HepG2 (cell line): ENCODE data around the gene KRTAP5-11. TPM values are rescaled to one million over a fixed set of nuclear protein-coding genes. Genes with fewer than 3 reads are reported as not detected.
"Not testable (repeated sequence)": the region's sequence is repeated elsewhere in the genome, so short reads cannot be mapped to it uniquely, and the experiment has no call there.

Source experiments
- ATAC-seq: fragments of 200-7000 bp; cut with Tn5 transposase; 3 replicates; pipeline ENCODE4 v1.9.1; 2020; ENCODE audit warnings: mild to moderate bottlenecking, moderate library complexity
- BruUV-seq: library from RNA; stranded (reverse); fragments of 400-500 nt; replicated peaks from 2 replicates; lab custom pipeline; 2021; lab: Mats Ljungman, UMichigan
- CTCF ChIA-PET: fragments of 300-600 bp; formaldehyde crosslinking; extraction: SDS; loops from one replicate; lab custom pipeline; 2021; ENCODE audit warnings: low total read pairs, inconsistent platforms, low intra/inter-chr PET ratio; lab: Yijun Ruan, JAX
- POLR2A ChIA-PET: fragments of 350-600 bp; sonication (Branson Sonifier 250); formaldehyde crosslinking; loops from one replicate; lab custom pipeline; 2020; ENCODE audit warnings: antibody characterized with exemption, inconsistent platforms; lab: Yijun Ruan, JAX
- DNase-seq: peaks from one replicate; pipeline ENCODE4 v3.0.0-alpha.2; 2015; ENCODE audit warnings: low spot score
- FAIRE-seq: peaks from 3 replicates; lab custom pipeline; 2011; peaks lifted over from hg19 to GRCh38; lab: Jason Lieb, UNC
- H2AFZ ChIP-seq: one replicate; pipeline ENCODE4 v1.6.1; 2011; ENCODE audit warnings: low read length, inconsistent platforms
- H3K27ac ChIP-seq: fragments of 300-600 bp; 3 replicates; pipeline ENCODE4 v1.8.0; 2011; ENCODE audit warnings: mixed run types, mild to moderate bottlenecking, mixed read lengths, low read length, inconsistent platforms; ENCODE audit not compliant: insufficient read depth; ENCODE audit errors: extremely low read length
- H3K27me3 ChIP-seq, 2 experiments: fragments of 200-600 bp in 1 of 2; 2 replicates in 1 of 2; 3 replicates in 1 of 2; pipeline versions ENCODE4 v1.6.0 to v1.8.0; 2011; ENCODE audit warnings: low read length in 2 of 2, mild to moderate bottlenecking in 2 of 2, moderate library complexity in 2 of 2, inconsistent platforms in 1 of 2; ENCODE audit not compliant: insufficient read depth in 2 of 2, control insufficient read depth in 1 of 2
- H3K36me3 ChIP-seq, 2 experiments: fragments of 200-600 bp in 1 of 2; replicated peaks in 1 of 2; 2 replicates in 1 of 2; 3 replicates in 1 of 2; pipeline versions ENCODE4 v1.5.1 to v1.8.0; 2011; ENCODE audit warnings: low read length in 2 of 2, inconsistent platforms in 1 of 2; ENCODE audit not compliant: insufficient read depth in 2 of 2, control insufficient read depth in 1 of 2
- H3K4me1 ChIP-seq: 2 replicates; pipeline ENCODE4 v1.5.1; 2012; ENCODE audit warnings: low read length, inconsistent platforms; ENCODE audit not compliant: insufficient read depth
- H3K4me2 ChIP-seq: 2 replicates; pipeline ENCODE4 v1.6.0; 2011; ENCODE audit warnings: low read depth, low read length, inconsistent platforms
- H3K4me3 ChIP-seq, 3 experiments: fragments of 200-600 bp in 1 of 3; sonication (generic), shearing (Covaris generic) in 1 of 3; replicated peaks in 1 of 3; 2 replicates each; pipeline ENCODE4 v1.5.1; 2011 to 2016; ENCODE audit warnings: low read length in 3 of 3, inconsistent platforms in 2 of 3, low read depth in 2 of 3, mild to moderate bottlenecking in 2 of 3, control low read depth in 1 of 3, mixed read lengths in 1 of 3; ENCODE audit not compliant: insufficient read depth in 1 of 3
- H3K79me2 ChIP-seq: one replicate; pipeline ENCODE4 v1.6.1; 2011; ENCODE audit warnings: low read length, inconsistent platforms; ENCODE audit not compliant: insufficient read depth
- H3K9ac ChIP-seq: 2 replicates; pipeline ENCODE4 v1.6.0; 2011; ENCODE audit warnings: mild to moderate bottlenecking, low read depth, low read length, inconsistent platforms; ENCODE audit not compliant: insufficient read depth
- H3K9me3 ChIP-seq: 2 replicates; pipeline ENCODE4 v1.5.1; 2012; ENCODE audit warnings: mild to moderate bottlenecking, low read length
- H4K20me1 ChIP-seq: 2 replicates; pipeline ENCODE4 v1.6.0; 2011; ENCODE audit warnings: inconsistent platforms, mild to moderate bottlenecking, low read length, moderate library complexity; ENCODE audit not compliant: insufficient read depth
- ARID5B ChIP-seq: IDR thresholded peaks from 2 replicates; pipeline ENCODE4 v1.4.0; 2020; ENCODE audit warnings: mild to moderate bottlenecking, missing genetic modification reagents
- ARNTL ChIP-seq: sonication (generic); formaldehyde crosslinking; IDR thresholded peaks from 2 replicates; pipeline ENCODE4 v1.4.0; 2020; ENCODE audit warnings: mild to moderate bottlenecking, missing genetic modification reagents
- FOXA3 ChIP-seq: IDR thresholded peaks from 2 replicates; pipeline ENCODE4 v1.6.1; 2016; ENCODE audit warnings: missing genetic modification reagents, missing compliant biosample characterization
- FOXP1 ChIP-seq, 2 experiments: fragments of 450-650 bp in 1 of 2; IDR thresholded peaks; 2 replicates each; pipeline ENCODE4 v1.6.1; 2017 to 2018; ENCODE audit warnings: antibody characterized with exemption in 1 of 2
- GATAD2A ChIP-seq: IDR thresholded peaks from 2 replicates; pipeline ENCODE4 v1.6.1; 2016
- LCORL ChIP-seq, 2 experiments: fragments of 450-650 bp in 1 of 2; sonication (generic) in 1 of 2; formaldehyde crosslinking in 1 of 2; IDR thresholded peaks; 2 replicates each; pipeline versions ENCODE4 v1.5.0 to v1.6.1; 2017 to 2020; ENCODE audit warnings: antibody characterized with exemption in 1 of 2, missing genetic modification reagents in 1 of 2
- RAD51 ChIP-seq: fragments of 450-650 bp; IDR thresholded peaks from 2 replicates; pipeline ENCODE4 v1.6.1; 2016; ENCODE audit warnings: borderline replicate concordance
- SALL1 ChIP-seq: sonication (generic); formaldehyde crosslinking; IDR thresholded peaks from 2 replicates; pipeline ENCODE4 v1.8.0; 2022; ENCODE audit warnings: mild to moderate bottlenecking, missing genetic modification reagents
- SAP130 ChIP-seq: IDR thresholded peaks from 2 replicates; pipeline ENCODE4 v1.6.1; 2016; ENCODE audit warnings: low read depth
- SATB2 ChIP-seq: sonication (generic); formaldehyde crosslinking; IDR thresholded peaks from 2 replicates; pipeline ENCODE4 v1.5.0; 2020; ENCODE audit warnings: missing genetic modification reagents
- SOX5 ChIP-seq: IDR thresholded peaks from 2 replicates; pipeline ENCODE4 v1.6.1; 2016; ENCODE audit warnings: borderline replicate concordance
- SOX6 ChIP-seq, 2 experiments: fragments of 450-650 bp in 1 of 2; sonication (generic) in 1 of 2; formaldehyde crosslinking in 1 of 2; IDR thresholded peaks; 2 replicates each; pipeline versions ENCODE4 v1.4.0 to v1.6.1; 2017 to 2020; ENCODE audit warnings: antibody characterized with exemption in 1 of 2, mild to moderate bottlenecking in 1 of 2, missing genetic modification reagents in 1 of 2
- WGBS: methylation state at CpG from one replicate; pipeline ENCODE4 v1.1.6; 2017; ENCODE audit warnings: low lambda C conversion rate; 5-methylcytosine and 5-hydroxymethylcytosine counted together
- in situ Hi-C: cut with HindIII; loops from 2 replicates; pipeline ENCODE4 v1.10.0; 2017; ENCODE audit warnings: low pct_unique_long_range_greater_than_20kb; ENCODE audit not compliant: extremely low pct_ligation_motif_present
- intact Hi-C: fragments of 100-400 bp; cut with micrococcal nuclease; formaldehyde crosslinking; loops from one replicate; pipeline ENCODE4 v1.10.0; 2022; ENCODE audit not compliant: unreplicated experiment
- polyA plus RNA-seq, 8 experiments: library from polyadenylated mRNA; depleted of rRNA in 3 of 8; stranded (reverse) in 7 of 8; unstranded in 1 of 8; fragments of >200 nt; fragmentation: Illumina TruSeq in 4 of 8; extraction: Trizol in 4 of 8; gene quantifications; 2 replicates each; pipeline versions ENCODE4 v1.2.1 to v1.2.3, GENCODE V29; 2011 to 2016; ENCODE audit warnings: low read depth in 4 of 8, missing spikeins in 1 of 8, mixed read lengths in 1 of 8; ENCODE audit not compliant: insufficient read depth in 1 of 8
- total RNA-seq, 5 experiments: library from RNA; depleted of rRNA; stranded (reverse); fragments of >200 nt; fragmentation: Illumina TruSeq; extraction: Trizol; gene quantifications; 2 replicates each; pipeline ENCODE4 v1.2.3, GENCODE V29; 2016; ENCODE audit warnings: low read depth in 1 of 5
- TF ChIP-seq, protein P1 (sequence below), 2 experiments: sonication (generic) in 1 of 2; formaldehyde crosslinking in 1 of 2; IDR thresholded peaks; 2 replicates each; pipeline versions ENCODE4 v1.5.1 to v1.6.1; 2011 to 2020; ENCODE audit warnings: borderline replicate concordance in 1 of 2, low read depth in 1 of 2, low read length in 1 of 2, mild to moderate bottlenecking in 1 of 2, missing genetic modification reagents in 1 of 2, moderate library complexity in 1 of 2

The KRTAP5-11 gene
- total and polyA plus RNA-seq, 2 of the 13 experiments (the other 11 are each of a cell fraction or from before 2014, with no cell fraction given) = not detected

DNA sequence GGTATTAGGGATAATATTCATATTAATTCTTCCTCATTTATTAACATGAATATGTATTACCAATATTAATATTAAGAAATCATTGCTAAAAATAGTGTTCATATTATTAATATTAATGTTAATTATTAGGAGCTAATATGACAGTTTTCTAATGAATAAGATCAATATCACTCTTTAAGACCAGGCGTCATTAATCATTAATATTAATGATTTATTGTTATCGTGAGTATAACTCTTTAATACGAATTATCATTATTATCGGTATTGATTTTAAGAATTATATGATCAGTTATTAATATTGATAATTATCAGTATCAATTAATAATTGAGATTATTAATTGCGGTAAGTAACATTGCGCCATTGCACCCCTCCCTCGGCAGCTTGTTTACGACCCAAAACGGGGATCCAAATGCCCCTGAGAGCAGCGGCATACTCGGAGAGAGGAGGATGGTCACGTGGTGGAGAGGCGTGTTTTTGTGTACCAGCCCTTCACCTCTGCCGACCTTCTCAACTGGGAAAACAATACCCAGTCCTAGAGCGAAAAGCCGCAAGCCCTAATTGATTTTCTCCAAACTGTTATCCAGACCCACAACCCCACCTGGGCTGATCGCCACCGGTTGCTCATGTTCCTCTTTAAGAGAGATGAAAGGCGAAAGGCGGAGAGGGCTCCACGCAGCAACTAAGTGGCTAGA is 28.7 kb upstream of the KRTAP5-11 start:
- DNase-seq; H3K27ac ChIP-seq; H2AFZ ChIP-seq; POLR2A ChIA-PET; H3K27me3 ChIP-seq; intact Hi-C loops; H4K20me1 ChIP-seq; H3K9ac ChIP-seq; H3K9me3 ChIP-seq; in situ Hi-C loops; FAIRE-seq; H3K79me2 ChIP-seq; ATAC-seq; H3K4me3 ChIP-seq; CTCF ChIA-PET; H3K36me3 ChIP-seq; BruUV-seq; TF ChIP-seq LCORL, FOXP1, SOX6 (IDR thresholded peaks at IDR 0.05): not testable (repeated sequence)
- Histone ChIP-seq H3K4me1 (peaks cover 31% of the 10 kb centered on the region), H3K4me2 (peak overlapping the region; percentile 23; the same call in 1 of the 2 replicates)
- 23% methylated on average over 21 of the region's 21 CpGs for WGBS
- peak; percentile 29; the same call in 1 of the 2 replicates for TF ChIP-seq FOXA3 (CRISPR knock-in tag)
- TF ChIP-seq GATAD2A (CRISPR knock-in tag) = 0 out of 2 replicates have a peak, but pooled peaks have one; percentile 9
- peak; percentile 33; the same call in 1 of the 2 replicates for TF ChIP-seq LCORL (CRISPR knock-in tag; IDR thresholded peaks at IDR 0.05)
- TF ChIP-seq ARNTL (CRISPR knock-in tag) = peak; percentile 71; the same call in 1 of the 2 replicates
- TF ChIP-seq FOXP1 (CRISPR knock-in tag; IDR thresholded peaks at IDR 0.05) = peak; percentile 55; the same call in 1 of the 2 replicates
- TF ChIP-seq SAP130 (CRISPR knock-in tag) = peak; percentile 26; the same call in 1 of the 2 replicates
- TF ChIP-seq RAD51 = peak; percentile 40; the same call in 1 of the 2 replicates
- TF ChIP-seq SOX5 (CRISPR knock-in tag) = peak; percentile 45; the same call in 1 of the 2 replicates
- peak; percentile 35; the same call in 1 of the 2 replicates for TF ChIP-seq SALL1
- TF ChIP-seq SOX6 (CRISPR knock-in tag; IDR thresholded peaks at IDR 0.05) = peak; percentile 53
- 0 out of 2 replicates have a peak, but pooled peaks have one; percentile 8 for TF ChIP-seq ARID5B (CRISPR knock-in tag)
- TF ChIP-seq, protein P1, sequence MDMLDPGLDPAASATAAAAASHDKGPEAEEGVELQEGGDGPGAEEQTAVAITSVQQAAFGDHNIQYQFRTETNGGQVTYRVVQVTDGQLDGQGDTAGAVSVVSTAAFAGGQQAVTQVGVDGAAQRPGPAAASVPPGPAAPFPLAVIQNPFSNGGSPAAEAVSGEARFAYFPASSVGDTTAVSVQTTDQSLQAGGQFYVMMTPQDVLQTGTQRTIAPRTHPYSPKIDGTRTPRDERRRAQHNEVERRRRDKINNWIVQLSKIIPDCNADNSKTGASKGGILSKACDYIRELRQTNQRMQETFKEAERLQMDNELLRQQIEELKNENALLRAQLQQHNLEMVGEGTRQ (IDR thresholded peaks at IDR 0.05; ENCODE audit: low read depth, low read length) = peak; percentile 35; the same call in 1 of the 2 replicates
- TF ChIP-seq, protein P1 (CRISPR knock-in tag; IDR thresholded peaks at IDR 0.05; ENCODE audit: borderline replicate concordance) = peak; percentile 74; the same call in 1 of the 2 replicates
- 0 out of 2 replicates have a peak, but pooled peaks have one; percentile 56 for TF ChIP-seq SATB2 (CRISPR knock-in tag)
